Stomach (tissue), 9 donors: ENCODE measurements around the gene C17orf107. TPM values are rescaled to one million over a fixed set of nuclear protein-coding genes. Genes with fewer than 3 reads are reported as not detected.
"Not testable (repeated sequence)": the region's sequence is repeated elsewhere in the genome, so short reads cannot be mapped to it uniquely, and the experiment has no call there.

Experiments
- DNase-seq, 2 donors: peaks; one replicate each; pipeline versions ENCODE4 v3.0.0 to v3.0.0-alpha.2; 2013 to 2019
- H3K27ac ChIP-seq, 5 donors: fragments of 200-600 bp in 4 of 5; sonication (generic) in 4 of 5; one replicate each; pipeline ENCODE4 v1.5.1; 2013 to 2019; ENCODE audit warnings: mild to moderate bottlenecking in 1 of 5, moderate library complexity in 1 of 5
- H3K27me3 ChIP-seq, 3 donors: fragments of 200-600 bp; sonication (generic); one replicate each; pipeline ENCODE4 v1.5.1; 2017 to 2019; ENCODE audit warnings: mixed run types in 1 of 3
- H3K36me3 ChIP-seq, 4 donors: fragments of 200-600 bp; sonication (generic); 1 replicate in 3 of 4; 2 replicates in 1 of 4; pipeline ENCODE4 v1.5.1; 2016 to 2019
- H3K4me1 ChIP-seq, 4 donors: fragments of 200-600 bp; sonication (generic); one replicate each; pipeline ENCODE4 v1.5.1; 2016 to 2019
- H3K4me3 ChIP-seq, 4 donors: fragments of 200-600 bp; sonication (generic) in 3 of 4; one replicate each; pipeline ENCODE4 v1.5.1; 2016 to 2019; ENCODE audit warnings: mild to moderate bottlenecking in 1 of 4
- H3K9me3 ChIP-seq, 4 donors: fragments of 200-600 bp; sonication (generic); one replicate each; pipeline ENCODE4 v1.5.1; 2016 to 2019
- CTCF ChIP-seq, 7 experiments: fragments of 450-650 bp in 4 of 7; fragments of 200-600 bp in 3 of 7; sonication (generic) in 3 of 7; IDR thresholded peaks; one replicate each; pipeline ENCODE4 v1.5.1; 2016 to 2019; ENCODE audit warnings: antibody characterized with exemption in 7 of 7, control low read depth in 2 of 7, mild to moderate bottlenecking in 1 of 7
- EP300 ChIP-seq: sonication (generic); formaldehyde crosslinking; IDR thresholded peaks from one replicate; pipeline ENCODE4 v1.6.1; 2017; ENCODE audit warnings: antibody characterized with exemption
- POLR2A ChIP-seq, 4 donors: fragments of 450-650 bp; IDR thresholded peaks; one replicate each; pipeline ENCODE4 v1.6.1; 2016; ENCODE audit warnings: antibody characterized with exemption in 4 of 4, control low read depth in 2 of 4, mild to moderate bottlenecking in 1 of 4, moderate library complexity in 1 of 4
- POLR2AphosphoS5 ChIP-seq, 3 donors: sonication (generic); formaldehyde crosslinking; IDR thresholded peaks; one replicate each; pipeline ENCODE4 v1.6.1; 2016; ENCODE audit warnings: antibody characterized with exemption in 3 of 3
- WGBS, 5 donors: extraction: QIAGEN DNeasy Blood & Tissue Kit in 3 of 5; methylation state at CpG; one replicate each; pipeline versions ENCODE4 v1.1.5 to v1.1.7; 2013 to 2018; 5-methylcytosine and 5-hydroxymethylcytosine counted together
- intact Hi-C: fragments of 100-400 bp; cut with DNase I; formaldehyde crosslinking; loops from one replicate; pipeline ENCODE4 v1.15.1; 2023; ENCODE audit warnings: low total_unique reads
- polyA plus RNA-seq, 3 donors: library from polyadenylated mRNA; stranded (reverse); fragments of 200-250 nt; gene quantifications; one replicate each; pipeline ENCODE4 v1.2.3, GENCODE V29; 2013
- total RNA-seq, 5 donors: library from RNA; depleted of rRNA; stranded (reverse); fragments of >200 nt; gene quantifications; one replicate each; pipeline versions ENCODE4 v1.1.0 to v1.2.3, GENCODE V29; 2014 to 2016
- donor health status: healthy with polysubstance abuse.
- donor health status: Bipolar disorder and iron deficiency.
- donor health status: healthy.

Gene C17orf107
- total and polyA plus RNA-seq, 8 donors, result 0.75 to 6.6 (median 2.8) TPM; not detected in 1

- 82 to 98% (median 94%) methylated on average over 4 to 7 of the region's 7 CpGs for WGBS, 5 donors
- TF ChIP-seq POLR2A (IDR thresholded peaks at IDR 0.05), result no peak
- DNase-seq, result no peak
- Histone ChIP-seq H3K27me3 (no peaks in the 10 kb centered on the region), H3K4me1 (peaks cover 10 to 31% (median 22%) of the 10 kb centered on the region in 4 donors), H3K4me3 (no peak overlapping the region), H3K9me3 (no peaks in the 10 kb centered on the region), H3K27ac (no peak overlapping the region), H3K36me3 (peaks cover 4 to 31% (median 20%) of the 10 kb centered on the region in 4 donors)
- intact Hi-C loops, result no loop called here
Measured at GRCh38 chr17:4856937-4857314, 42.4 kb upstream of the C17orf107 start.

DNA sequence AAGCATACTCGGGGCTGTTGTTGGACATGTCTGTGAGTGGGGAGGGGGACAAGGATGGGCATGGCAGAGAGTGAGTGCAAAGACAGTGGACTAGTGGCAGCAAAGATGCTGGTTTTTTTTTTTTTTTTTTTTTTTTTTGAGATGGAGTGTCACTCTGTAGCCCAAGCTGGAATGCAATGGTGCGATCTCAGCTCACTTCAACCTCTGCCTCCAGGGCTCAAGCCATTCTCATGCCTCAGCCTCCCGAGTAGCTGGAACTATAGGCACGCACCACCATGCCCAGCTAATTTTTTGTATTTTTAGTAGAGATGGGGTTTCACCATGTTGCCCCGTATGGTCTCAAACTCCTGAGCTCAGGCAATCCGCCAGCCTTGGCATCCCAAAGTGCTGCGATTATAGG lies 42.0 kb upstream of the C17orf107 start:
- H3K27me3 ChIP-seq, intact Hi-C loops, H3K9me3 ChIP-seq, H3K4me3 ChIP-seq, DNase-seq: not testable (repeated sequence)
- H3K27ac ChIP-seq, result peak overlapping the region in 2 of 5 donors; percentile 47
- 81 to 91% (median 84%) methylated on average over 7 of the region's 7 CpGs for WGBS, 5 donors
- peaks cover 10 to 27% (median 22%) of the 10 kb centered on the region in 4 donors for H3K4me1 ChIP-seq
- peaks cover 4 to 31% (median 20%) of the 10 kb centered on the region in 4 donors for H3K36me3 ChIP-seq

- 53 to 61% (median 58%) methylated on average over 7 of the region's 7 CpGs for WGBS, 5 donors
- DNase-seq, result peak in 1 of 2 donors; percentile 54
- peaks cover 10 to 25% (median 21%) of the 10 kb centered on the region in 4 donors for H3K4me1 ChIP-seq
- intact Hi-C loops, result no loop called here
- peaks cover 4 to 31% (median 20%) of the 10 kb centered on the region in 4 donors for H3K36me3 ChIP-seq
- peak overlapping the region; percentile 7 to 62 (median 47) for H3K27ac ChIP-seq
- H3K9me3 ChIP-seq, result no peaks in the 10 kb centered on the region
- no peaks in the 10 kb centered on the region for H3K27me3 ChIP-seq
- H3K4me3 ChIP-seq, result no peak overlapping the region
- TF ChIP-seq POLR2A (IDR thresholded peaks at IDR 0.05) (no peak), POLR2AphosphoS5 (IDR thresholded peaks at IDR 0.05) (no peak), EP300 (no peak), CTCF (IDR thresholded peaks at IDR 0.05) (no peak)
Measured at GRCh38 chr17:4858068-4858881, 41.1 kb upstream of the C17orf107 start.

GRCh38 chr17:4858882-4859260 lies 40.5 kb upstream of the C17orf107 start:
- H3K27me3 ChIP-seq, result no peaks in the 10 kb centered on the region
- no peak for TF ChIP-seq CTCF (IDR thresholded peaks at IDR 0.05)
- TF ChIP-seq POLR2A (IDR thresholded peaks at IDR 0.05), result no peak
- TF ChIP-seq POLR2AphosphoS5 (IDR thresholded peaks at IDR 0.05), result no peak
- no peak for TF ChIP-seq EP300
- peak in 1 of 2 donors; percentile 59 for DNase-seq
- H3K9me3 ChIP-seq, result no peaks in the 10 kb centered on the region
- peaks cover 10 to 25% (median 21%) of the 10 kb centered on the region in 4 donors for H3K4me1 ChIP-seq
- no peak overlapping the region for H3K4me3 ChIP-seq
- peak overlapping the region; percentile 7 to 62 (median 47) for H3K27ac ChIP-seq
- H3K36me3 ChIP-seq, result peaks cover 4 to 26% (median 18%) of the 10 kb centered on the region in 4 donors
- intact Hi-C loops, result no loop called here
- WGBS, 5 donors, result 18 to 27% (median 20%) methylated on average over 5 of the region's 5 CpGs

GRCh38 chr17:4859816-4860625 lies 39.3 kb upstream of the C17orf107 start:
- H3K36me3 ChIP-seq, result peaks cover 4 to 25% (median 16%) of the 10 kb centered on the region in 4 donors
- 83 to 89% (median 87%) methylated on average over 32 of the region's 32 CpGs for WGBS, 5 donors

More at GRCh38 chr17:4859816-4860625, 39.3 kb upstream of the C17orf107 start:
- intact Hi-C loops, result no loop called here
- Histone ChIP-seq H3K4me1 (peaks cover 10 to 25% (median 21%) of the 10 kb centered on the region in 4 donors), H3K27ac (no peak overlapping the region), H3K27me3 (no peaks in the 10 kb centered on the region), H3K9me3 (no peaks in the 10 kb centered on the region), H3K4me3 (no peak overlapping the region)
- no peak for TF ChIP-seq POLR2AphosphoS5 (IDR thresholded peaks at IDR 0.05)
- DNase-seq, result no peak
